Gastrocnemius medialis (tissue), 4 donors: Measurements from ENCODE around the gene RPE. TPM values are rescaled to one million over a fixed set of nuclear protein-coding genes. Genes with fewer than 3 reads are reported as not detected.
A peak's percentile ranks its signal among the peaks of the same experiment; 100 is the strongest.

Experiments
- ATAC-seq, 2 donors: fragments of 150-250 bp; one replicate each; pipeline ENCODE4 v1.9.1; 2016
- DNase-seq, 2 donors: peaks; one replicate each; pipeline ENCODE4 v3.0.0-alpha.2; 2019
- H3K27ac ChIP-seq, 4 donors: fragments of 200-600 bp; sonication (generic); 1 replicate in 1 of 4; 2 replicates in 3 of 4; pipeline ENCODE4 v1.5.1; 2016 to 2018; ENCODE audit warnings: mild to moderate bottlenecking in 2 of 4, moderate library complexity in 1 of 4
- H3K27me3 ChIP-seq, 3 donors: fragments of 200-600 bp; sonication (generic) in 2 of 3; 1 replicate in 1 of 3; 2 replicates in 2 of 3; pipeline versions ENCODE4 v1.5.1 to v1.6.0; 2016 to 2019; ENCODE audit warnings: mild to moderate bottlenecking in 1 of 3, moderate library complexity in 1 of 3
- H3K36me3 ChIP-seq, 2 donors: fragments of 200-600 bp; sonication (generic) in 1 of 2; one replicate each; pipeline ENCODE4 v1.5.1; 2017 to 2018
- H3K4me1 ChIP-seq, 2 donors: fragments of 200-600 bp; sonication (generic) in 1 of 2; one replicate each; pipeline ENCODE4 v1.5.1; 2016 to 2017; ENCODE audit warnings: mild to moderate bottlenecking in 2 of 2
- H3K4me3 ChIP-seq, 4 donors: fragments of 200-600 bp; sonication (generic) in 3 of 4; 1 replicate in 1 of 4; 2 replicates in 3 of 4; pipeline ENCODE4 v1.5.1; 2016 to 2019; ENCODE audit warnings: mild to moderate bottlenecking in 2 of 4
- H3K9me3 ChIP-seq, 3 donors: fragments of 200-600 bp; sonication (generic) in 2 of 3; 1 replicate in 1 of 3; 2 replicates in 2 of 3; pipeline ENCODE4 v1.5.1; 2016 to 2019
- POLR2A ChIP-seq, 2 donors: fragments of 450-650 bp; IDR thresholded peaks; one replicate each; pipeline ENCODE4 v1.6.1; 2017; ENCODE audit warnings: antibody characterized with exemption in 2 of 2, mild to moderate bottlenecking in 2 of 2, moderate library complexity in 2 of 2
- in situ Hi-C, 4 donors: fragments of 200-750 bp; cut with MboI; loops; one replicate each; pipeline versions ENCODE4 v1.15.0 to v1.8.0; 2017; ENCODE audit warnings: low sequenced_read_pairs in 4 of 4
- intact Hi-C: fragments of 100-400 bp; cut with DNase I; formaldehyde crosslinking; loops from one replicate; pipeline ENCODE4 v1.15.1; 2023; ENCODE audit warnings: low total_unique reads
- total RNA-seq, 4 donors: library from RNA; depleted of rRNA; stranded (reverse); fragments of >200 nt; gene quantifications; one replicate each; pipeline versions ENCODE4 v1.1.0 to v1.2.3, GENCODE V29; 2016
- TF ChIP-seq, protein P1 (sequence below), 5 experiments: fragments of 450-650 bp in 3 of 5; fragments of 200-600 bp in 2 of 5; sonication (generic) in 2 of 5; IDR thresholded peaks in 4 of 5; conservative IDR thresholded peaks in 1 of 5; 1 replicate in 4 of 5; 2 replicates in 1 of 5; pipeline ENCODE4 v1.5.1; 2016 to 2019; ENCODE audit warnings: antibody characterized with exemption in 5 of 5, mild to moderate bottlenecking in 3 of 5, moderate library complexity in 3 of 5

Gene RPE
- 10 to 100 TPM in 3 of 4 donors, 1 to 10 TPM in 1; 9.2 to 73.5 (median 23.2) TPM for total RNA-seq

DNA sequence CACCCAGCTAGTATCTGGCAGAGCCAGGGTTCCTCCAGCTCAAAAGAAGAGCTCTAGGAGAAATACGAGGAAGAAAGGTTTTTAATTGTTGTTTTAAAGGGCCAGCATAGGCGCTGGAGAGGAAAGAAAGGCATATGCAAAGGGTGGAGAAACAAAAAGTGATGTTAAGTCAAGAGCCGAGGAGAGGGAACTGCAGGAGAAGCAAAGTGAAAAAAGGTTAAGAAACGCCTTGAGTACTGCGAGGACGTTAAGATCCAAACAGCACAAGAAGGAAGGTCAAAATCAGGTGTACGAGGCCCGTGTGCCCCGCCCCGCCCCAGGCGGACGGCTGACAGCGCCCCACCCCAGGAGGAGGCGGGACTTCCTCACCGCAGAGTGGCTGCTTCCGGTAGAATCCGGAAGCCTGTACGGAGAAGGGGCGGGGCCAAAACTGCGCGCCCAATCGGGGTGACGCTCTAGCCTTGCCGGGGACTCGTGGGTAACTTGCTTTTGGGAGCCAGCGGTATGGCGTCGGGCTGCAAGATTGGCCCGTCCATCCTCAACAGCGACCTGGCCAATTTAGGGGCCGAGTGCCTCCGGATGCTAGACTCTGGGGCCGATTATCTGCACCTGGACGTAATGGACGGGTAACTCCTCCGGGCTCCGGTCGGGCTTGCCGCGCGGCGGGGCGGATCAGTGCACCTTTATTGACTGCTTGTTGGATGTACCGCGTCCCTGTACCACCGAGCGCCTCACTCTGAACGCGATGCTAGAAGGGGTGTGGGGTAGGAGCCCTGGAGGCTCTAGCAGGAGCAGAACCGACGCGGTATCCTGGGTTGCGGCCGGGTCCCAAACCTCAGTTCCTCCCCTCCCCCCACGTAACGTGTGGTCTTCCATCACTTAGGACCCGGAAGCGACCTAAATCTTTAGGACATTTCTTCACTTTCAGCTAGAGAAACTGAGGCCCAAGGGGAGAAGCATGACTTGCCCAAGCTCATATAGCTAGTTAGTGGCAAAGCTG is at the start of gene RPE:
Gene RPE, plus strand, starts transcription at position 481 of the 1,000 bp plus-strand sequence. Its CDS starts 24 bp downstream, at position 505.
- ATAC-seq (peak; percentile 99), DNase-seq (peak; percentile 92 to 95)
- Histone ChIP-seq H3K4me3 (peak within 1 kb of the TSS; percentile 94 to 98 (median 95)), H3K4me1 (peaks cover 37 to 47% of the 10 kb centered on the region in 2 donors), H3K27me3 (no peaks in the 10 kb centered on the region), H3K27ac (peak within 1 kb of the TSS; percentile 79 to 91 (median 84)), H3K36me3 (no peaks in the 10 kb centered on the region), H3K9me3 (no peaks in the 10 kb centered on the region)
- intact Hi-C loops (loop anchor here (1.0 to 10.0 kb wide), 3 partner anchors 168 to 475 kb away; partner anchors contain the start of gene KANSL1L), in situ Hi-C loops (no loop called here)
- TF ChIP-seq POLR2A (IDR thresholded peaks at IDR 0.05), result peak; percentile 47 to 76
- TF ChIP-seq, protein P1, sequence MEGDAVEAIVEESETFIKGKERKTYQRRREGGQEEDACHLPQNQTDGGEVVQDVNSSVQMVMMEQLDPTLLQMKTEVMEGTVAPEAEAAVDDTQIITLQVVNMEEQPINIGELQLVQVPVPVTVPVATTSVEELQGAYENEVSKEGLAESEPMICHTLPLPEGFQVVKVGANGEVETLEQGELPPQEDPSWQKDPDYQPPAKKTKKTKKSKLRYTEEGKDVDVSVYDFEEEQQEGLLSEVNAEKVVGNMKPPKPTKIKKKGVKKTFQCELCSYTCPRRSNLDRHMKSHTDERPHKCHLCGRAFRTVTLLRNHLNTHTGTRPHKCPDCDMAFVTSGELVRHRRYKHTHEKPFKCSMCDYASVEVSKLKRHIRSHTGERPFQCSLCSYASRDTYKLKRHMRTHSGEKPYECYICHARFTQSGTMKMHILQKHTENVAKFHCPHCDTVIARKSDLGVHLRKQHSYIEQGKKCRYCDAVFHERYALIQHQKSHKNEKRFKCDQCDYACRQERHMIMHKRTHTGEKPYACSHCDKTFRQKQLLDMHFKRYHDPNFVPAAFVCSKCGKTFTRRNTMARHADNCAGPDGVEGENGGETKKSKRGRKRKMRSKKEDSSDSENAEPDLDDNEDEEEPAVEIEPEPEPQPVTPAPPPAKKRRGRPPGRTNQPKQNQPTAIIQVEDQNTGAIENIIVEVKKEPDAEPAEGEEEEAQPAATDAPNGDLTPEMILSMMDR (IDR thresholded peaks at IDR 0.05 in 4 of 5, conservative IDR thresholded peaks at IDR 0.05 in 1 of 5), result no peak

DNA sequence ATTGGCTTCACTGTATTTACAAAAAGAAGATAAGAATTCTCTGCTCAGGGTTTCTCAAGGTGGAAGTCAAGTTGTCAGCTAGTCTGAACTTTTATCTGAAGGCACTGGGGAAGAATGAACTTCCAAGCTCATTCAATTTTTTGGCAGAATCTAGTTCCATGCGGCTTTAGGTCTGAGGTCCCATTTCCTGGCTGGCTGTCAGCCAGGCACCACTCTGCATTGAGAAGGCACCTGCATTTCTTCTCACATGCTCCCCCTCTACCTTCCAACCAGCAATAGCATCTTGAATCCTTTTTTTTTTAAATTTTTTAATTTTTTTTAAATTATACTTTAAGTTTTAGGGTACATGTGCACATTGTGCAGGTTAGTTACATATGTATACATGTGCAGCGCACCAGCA is 46.2 kb upstream of the RPE start:
- Histone ChIP-seq H3K4me3 (no peak overlapping the region), H3K27ac (no peak overlapping the region), H3K4me1 (no peaks in the 10 kb centered on the region), H3K36me3 (no peaks in the 10 kb centered on the region), H3K9me3 (no peaks in the 10 kb centered on the region), H3K27me3 (no peaks in the 10 kb centered on the region)
- in situ Hi-C loops, result loop anchor here in 1 of 4 donors (25.0 kb wide), 1 partner anchor 619 kb away; no protein-coding TSS in a partner anchor
- TF ChIP-seq, protein P1 (IDR thresholded peaks at IDR 0.05 in 4 of 5, conservative IDR thresholded peaks at IDR 0.05 in 1 of 5), result no peak
- no peak for TF ChIP-seq POLR2A (IDR thresholded peaks at IDR 0.05)
- intact Hi-C loops, result no loop called here
- no peak for ATAC-seq
- no peak for DNase-seq

DNA sequence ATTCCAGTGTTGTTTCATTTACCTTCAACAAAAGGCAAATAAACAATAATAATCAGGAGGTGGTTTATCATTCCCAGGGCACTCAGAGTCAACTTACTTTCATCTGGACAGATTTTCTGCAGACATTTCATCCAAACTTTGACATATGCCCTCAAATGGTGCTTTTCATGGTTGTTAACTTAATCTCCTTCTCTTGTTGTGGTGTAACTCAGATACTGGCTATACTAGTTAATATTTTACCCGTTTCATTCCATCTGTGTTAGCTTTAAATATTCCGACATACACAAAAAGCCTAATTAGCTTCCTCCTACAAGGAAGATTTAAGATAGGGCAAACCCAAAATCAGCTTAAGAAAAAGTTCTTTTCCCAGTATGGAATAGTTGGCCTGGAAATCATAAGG is 44.4 kb upstream of the RPE start:
- Histone ChIP-seq H3K9me3 (no peaks in the 10 kb centered on the region), H3K4me1 (no peaks in the 10 kb centered on the region), H3K4me3 (no peak overlapping the region), H3K27ac (no peak overlapping the region), H3K27me3 (no peaks in the 10 kb centered on the region), H3K36me3 (no peaks in the 10 kb centered on the region)
- intact Hi-C loops, result no loop called here
- ATAC-seq (no peak), DNase-seq (no peak)
- TF ChIP-seq POLR2A (IDR thresholded peaks at IDR 0.05), result no peak
- TF ChIP-seq, protein P1 (IDR thresholded peaks at IDR 0.05 in 4 of 5, conservative IDR thresholded peaks at IDR 0.05 in 1 of 5), result no peak
- in situ Hi-C loops, result loop anchor here in 1 of 4 donors (25.0 kb wide), 1 partner anchor 621 kb away; no protein-coding TSS in a partner anchor

DNA sequence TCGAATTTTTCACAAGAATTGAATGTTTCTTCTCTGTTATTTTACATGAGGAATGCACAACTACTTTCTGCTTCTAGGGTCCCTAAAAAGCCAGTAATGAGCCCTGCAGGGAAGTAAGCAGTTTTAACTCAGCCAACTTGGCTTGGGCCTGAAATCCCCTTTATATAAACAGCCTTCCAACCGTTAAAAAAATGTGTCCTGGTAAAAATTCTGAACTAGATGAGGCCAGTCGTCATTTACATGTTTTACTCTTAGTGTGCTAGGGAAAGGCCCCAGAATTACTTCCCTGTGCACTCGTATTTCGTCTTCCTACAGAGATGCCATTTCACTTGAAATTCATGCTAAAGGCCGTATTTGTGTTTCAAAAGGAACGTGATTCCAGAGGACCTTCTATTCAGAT is 42.4 kb upstream of the RPE start:
- Histone ChIP-seq H3K9me3 (no peaks in the 10 kb centered on the region), H3K36me3 (no peaks in the 10 kb centered on the region), H3K27ac (no peak overlapping the region), H3K4me3 (no peak overlapping the region), H3K4me1 (no peaks in the 10 kb centered on the region), H3K27me3 (no peaks in the 10 kb centered on the region)
- no peak for TF ChIP-seq POLR2A (IDR thresholded peaks at IDR 0.05)
- TF ChIP-seq, protein P1 (IDR thresholded peaks at IDR 0.05 in 4 of 5, conservative IDR thresholded peaks at IDR 0.05 in 1 of 5), result no peak
- intact Hi-C loops, result no loop called here
- in situ Hi-C loops, result loop anchor here in 1 of 4 donors (25.0 kb wide), 1 partner anchor 623 kb away; no protein-coding TSS in a partner anchor
- DNase-seq (no peak), ATAC-seq (no peak)
